B cell (primary cell): ENCODE results near the gene CRYBA4. TPM values are rescaled to one million over a fixed set of nuclear protein-coding genes. Genes with fewer than 3 reads are reported as not detected.

Experiments used
- ATAC-seq: fragments of 200-7000 bp; cut with Tn5 transposase; one replicate; pipeline ENCODE4 v1.10.0; 2021; ENCODE audit warnings: low read depth, mild to moderate bottlenecking, moderate number of reproducible peaks, moderate library complexity
- CTCF ChIA-PET: fragments of 350-600 bp; sonication (Branson Sonifier 250); formaldehyde crosslinking; loops from one replicate; lab custom pipeline; 2021; ENCODE audit warnings: antibody characterized with exemption, inconsistent platforms; lab: Charles Lee
- POLR2A ChIA-PET: fragments of 350-600 bp; sonication (Branson Sonifier 250); formaldehyde crosslinking; loops from one replicate; lab custom pipeline; 2021; ENCODE audit warnings: antibody characterized with exemption; lab: Charles Lee
- DNase-seq: peaks from one replicate; pipeline ENCODE4 v3.0.0; 2013
- H2AFZ ChIP-seq: 2 replicates; pipeline ENCODE4 v1.6.1; 2012; ENCODE audit warnings: mild to moderate bottlenecking, low read depth, low read length; ENCODE audit not compliant: insufficient read depth, poor library complexity, severe bottlenecking
- H3K27ac ChIP-seq, 2 donors: 1 replicate in 1 of 2; 2 replicates in 1 of 2; pipeline ENCODE4 v1.5.1; 2012 to 2013; ENCODE audit warnings: low read length in 2 of 2, mild to moderate bottlenecking in 2 of 2, moderate library complexity in 1 of 2
- H3K27me3 ChIP-seq, 4 experiments: fragments of 200-600 bp in 1 of 4; sonication (generic) in 1 of 4; replicated peaks in 1 of 4; 1 replicate in 2 of 4; 2 replicates in 2 of 4; pipeline versions ENCODE4 v1.6.1 to v1.7.0; 2013 to 2016; ENCODE audit warnings: low read length in 3 of 4, mild to moderate bottlenecking in 2 of 4, mixed read lengths in 1 of 4, moderate library complexity in 1 of 4; ENCODE audit not compliant: insufficient read depth in 4 of 4, control insufficient read depth in 3 of 4; ENCODE audit errors: control extremely low read depth in 1 of 4
- H3K36me3 ChIP-seq, 2 experiments: replicated peaks in 1 of 2; 1 replicate in 1 of 2; 2 replicates in 1 of 2; pipeline versions ENCODE4 v1.6.1 to v1.7.1; 2013; ENCODE audit warnings: low read length in 1 of 2; ENCODE audit not compliant: insufficient read depth in 2 of 2, control insufficient read depth in 1 of 2; ENCODE audit errors: control extremely low read depth in 1 of 2, extremely low read depth in 1 of 2
- H3K4me1 ChIP-seq, 2 donors: fragments of 200-600 bp in 1 of 2; sonication (generic) in 1 of 2; 1 replicate in 1 of 2; 2 replicates in 1 of 2; pipeline versions ENCODE4 v1.5.1 to v1.6.1; 2013 to 2017; ENCODE audit warnings: low read length in 2 of 2; ENCODE audit not compliant: control insufficient read depth in 2 of 2, insufficient read depth in 2 of 2
- H3K4me2 ChIP-seq: replicated peaks from 2 replicates; pipeline ENCODE3; 2012; ENCODE audit warnings: mild to moderate bottlenecking, low read depth, low read length; ENCODE audit not compliant: poor library complexity, severe bottlenecking
- H3K4me3 ChIP-seq, 5 experiments: fragments of 200-600 bp in 1 of 5; sonication (generic) in 1 of 5; 1 replicate in 3 of 5; 2 replicates in 2 of 5; pipeline versions ENCODE4 v1.5.1 to v1.7.0; 2011 to 2016; ENCODE audit warnings: low read length in 4 of 5, mild to moderate bottlenecking in 4 of 5, low read depth in 2 of 5, control low read depth in 1 of 5, moderate library complexity in 1 of 5; ENCODE audit not compliant: insufficient read depth in 1 of 5; ENCODE audit errors: control extremely low read depth in 1 of 5, extremely low read depth in 1 of 5
- H3K79me2 ChIP-seq: fragments of 200-600 bp; sonication (generic); one replicate; pipeline ENCODE4 v1.6.0; 2016; ENCODE audit warnings: low read length; ENCODE audit not compliant: control insufficient read depth, insufficient read depth
- H3K9ac ChIP-seq: fragments of 200-600 bp; sonication (generic); 2 replicates; pipeline ENCODE4 v1.6.1; 2017; ENCODE audit warnings: mild to moderate bottlenecking, low read length, moderate library complexity
- H3K9me3 ChIP-seq, 3 donors: one replicate each; pipeline versions ENCODE4 v1.6.1 to v1.7.1; 2013; ENCODE audit warnings: low read length in 2 of 3; ENCODE audit not compliant: control insufficient read depth in 2 of 3, insufficient read depth in 1 of 3; ENCODE audit errors: control extremely low read depth in 1 of 3
- H4K20me1 ChIP-seq: 2 replicates; pipeline ENCODE4 v1.6.0; 2012; ENCODE audit warnings: mild to moderate bottlenecking, low read length; ENCODE audit not compliant: insufficient read depth, control insufficient read depth, poor library complexity, severe bottlenecking
- H3K27ac Mint-ChIP-seq: one replicate; pipeline ENCODE4 v1.8.0; 2021; ENCODE audit warnings: mixed read lengths
- H3K27me3 Mint-ChIP-seq: one replicate; pipeline ENCODE4 v1.8.0; 2021; ENCODE audit warnings: mixed read lengths
- H3K4me1 Mint-ChIP-seq: one replicate; pipeline ENCODE4 v1.8.0; 2021; ENCODE audit warnings: mixed read lengths
- H3K4me3 Mint-ChIP-seq: one replicate; pipeline ENCODE4 v1.8.0; 2021; ENCODE audit warnings: mixed read lengths
- H3K9me3 Mint-ChIP-seq: one replicate; pipeline ENCODE4 v1.8.0; 2022; ENCODE audit warnings: mixed read lengths; ENCODE audit not compliant: insufficient read depth
- EZH2 ChIP-seq: IDR thresholded peaks from 2 replicates; pipeline ENCODE4 v1.6.1; 2012; ENCODE audit warnings: borderline replicate concordance, low read depth, mild to moderate bottlenecking, moderate library complexity, low read length; ENCODE audit not compliant: insufficient read depth, poor library complexity, severe bottlenecking
- WGBS: methylation state at CpG from one replicate; pipeline ENCODE4 v1.1.5; 2013; ENCODE audit warnings: missing lambda C conversion rate; ENCODE audit not compliant: insufficient coverage; 5-methylcytosine and 5-hydroxymethylcytosine counted together
- intact Hi-C: fragments of 100-400 bp; cut with micrococcal nuclease; formaldehyde crosslinking; loops from one replicate; pipeline ENCODE4 v1.10.0; 2022
- polyA plus RNA-seq: library from polyadenylated mRNA; depleted of rRNA; stranded (reverse); fragments of >200 nt; gene quantifications from 2 replicates; pipeline ENCODE4 v1.2.3, GENCODE V29; 2012
- total RNA-seq, 2 donors: library from RNA; stranded (reverse); fragments of 120-200 nt in 1 of 2; gene quantifications; 1 replicate in 1 of 2; 2 replicates in 1 of 2; pipeline versions ENCODE4 v1.2.3 to v1.2.4, GENCODE V29; 2013 to 2022
- TF ChIP-seq, protein P1 (sequence below): fragments of 200-600 bp; IDR thresholded peaks from one replicate; pipeline ENCODE4 v1.8.0; 2022; ENCODE audit warnings: antibody characterized with exemption, mild to moderate bottlenecking

The CRYBA4 gene
- total and polyA plus RNA-seq, 2 donors (not counting 1 experiment from before 2014, with no cell fraction given): not detected

DNA sequence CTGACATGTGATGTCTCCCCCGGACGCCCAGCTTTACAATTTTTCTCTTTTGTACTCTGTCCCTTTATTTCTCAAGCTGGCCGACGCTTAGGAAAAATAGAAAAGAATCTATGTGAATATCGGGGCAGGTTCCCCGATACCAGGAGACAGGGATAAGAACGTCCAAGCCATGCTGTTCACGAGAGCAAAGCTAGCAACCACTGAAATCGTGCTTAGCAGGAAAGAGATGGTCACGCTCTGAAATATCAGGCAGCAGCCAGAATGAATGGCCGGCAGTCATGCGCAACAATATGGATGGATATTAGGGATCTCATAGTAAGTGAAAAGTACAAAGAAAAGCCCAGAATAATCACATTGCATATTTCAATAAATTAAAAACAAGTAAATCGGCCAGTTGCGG lies 7.4 kb upstream of the CRYBA4 start:
- H3K27ac Mint-ChIP-seq: no peak overlapping the region
- H3K9me3 Mint-ChIP-seq: no peaks in the 10 kb centered on the region
- no peak overlapping the region for H3K4me2 ChIP-seq
- DNase-seq (no peak), ATAC-seq (no peak)
- TF ChIP-seq, protein P1, sequence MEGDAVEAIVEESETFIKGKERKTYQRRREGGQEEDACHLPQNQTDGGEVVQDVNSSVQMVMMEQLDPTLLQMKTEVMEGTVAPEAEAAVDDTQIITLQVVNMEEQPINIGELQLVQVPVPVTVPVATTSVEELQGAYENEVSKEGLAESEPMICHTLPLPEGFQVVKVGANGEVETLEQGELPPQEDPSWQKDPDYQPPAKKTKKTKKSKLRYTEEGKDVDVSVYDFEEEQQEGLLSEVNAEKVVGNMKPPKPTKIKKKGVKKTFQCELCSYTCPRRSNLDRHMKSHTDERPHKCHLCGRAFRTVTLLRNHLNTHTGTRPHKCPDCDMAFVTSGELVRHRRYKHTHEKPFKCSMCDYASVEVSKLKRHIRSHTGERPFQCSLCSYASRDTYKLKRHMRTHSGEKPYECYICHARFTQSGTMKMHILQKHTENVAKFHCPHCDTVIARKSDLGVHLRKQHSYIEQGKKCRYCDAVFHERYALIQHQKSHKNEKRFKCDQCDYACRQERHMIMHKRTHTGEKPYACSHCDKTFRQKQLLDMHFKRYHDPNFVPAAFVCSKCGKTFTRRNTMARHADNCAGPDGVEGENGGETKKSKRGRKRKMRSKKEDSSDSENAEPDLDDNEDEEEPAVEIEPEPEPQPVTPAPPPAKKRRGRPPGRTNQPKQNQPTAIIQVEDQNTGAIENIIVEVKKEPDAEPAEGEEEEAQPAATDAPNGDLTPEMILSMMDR: no peak
- no peak for TF ChIP-seq EZH2
- 91% methylated on average over 10 of the region's 14 CpGs for WGBS
- H3K36me3 ChIP-seq: no peaks in the 10 kb centered on the region
- no peaks in the 10 kb centered on the region for H4K20me1 ChIP-seq
- H3K4me3 Mint-ChIP-seq: no peak overlapping the region
- peaks cover 0 to 2% (median 0%) of the 10 kb centered on the region in 4 experiments for H3K27me3 ChIP-seq
- peaks cover 38% of the 10 kb centered on the region for H3K4me1 Mint-ChIP-seq
- peaks cover 6% of the 10 kb centered on the region for H3K27me3 Mint-ChIP-seq
- no peaks in the 10 kb centered on the region for H3K9me3 ChIP-seq
- H2AFZ ChIP-seq: no peak overlapping the region
- POLR2A ChIA-PET: no interaction called here
- CTCF ChIA-PET: no interaction called here
- H3K4me1 ChIP-seq: peaks cover 25 to 47% of the 10 kb centered on the region in 2 donors
- intact Hi-C loops: no loop called here
- no peak overlapping the region for H3K9ac ChIP-seq
- H3K79me2 ChIP-seq: no peaks in the 10 kb centered on the region
- H3K27ac ChIP-seq: no peak overlapping the region
- H3K4me3 ChIP-seq: no peak overlapping the region

DNA sequence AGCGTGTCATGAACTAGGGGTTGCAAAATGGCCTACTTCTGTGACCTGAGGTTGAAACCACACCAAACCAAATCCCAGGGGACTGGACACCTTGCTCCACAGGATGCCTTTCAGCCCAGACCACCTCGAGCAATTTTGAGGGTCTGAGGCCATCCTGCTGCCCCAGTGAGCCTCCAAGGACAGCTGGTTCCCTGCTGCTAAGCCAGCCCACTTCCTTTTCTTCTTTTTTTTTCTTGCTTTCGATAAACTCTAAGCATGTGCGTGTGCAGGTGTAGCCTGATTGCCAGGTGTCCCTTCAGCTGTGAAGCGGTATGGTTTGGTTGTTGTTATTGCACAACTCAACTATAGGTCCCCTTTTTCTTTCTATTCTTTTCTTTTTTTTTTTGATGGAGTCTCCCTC lies 6.6 kb upstream of the CRYBA4 start:
- DNase-seq: peak; percentile 59
- Mint-ChIP-seq H3K4me3 (no peak overlapping the region), H3K9me3 (no peaks in the 10 kb centered on the region), H3K27me3 (peaks cover 6% of the 10 kb centered on the region), H3K27ac (no peak overlapping the region), H3K4me1 (peaks cover 32% of the 10 kb centered on the region)
- intact Hi-C loops: no loop called here
- H3K4me2 ChIP-seq: peak overlapping the region; percentile 22
- peak; percentile 57 for ATAC-seq
- no peaks in the 10 kb centered on the region for H3K36me3 ChIP-seq
- H3K79me2 ChIP-seq: no peaks in the 10 kb centered on the region
- WGBS: 36% methylated on average over 2 of the region's 5 CpGs
- H3K9me3 ChIP-seq: no peaks in the 10 kb centered on the region
- peaks cover 25 to 43% of the 10 kb centered on the region in 2 donors for H3K4me1 ChIP-seq
- H3K27ac ChIP-seq: no peak overlapping the region
- H2AFZ ChIP-seq: no peak overlapping the region
- TF ChIP-seq, protein P1: no peak
- TF ChIP-seq EZH2: no peak
- ChIA-PET CTCF (no interaction called here), POLR2A (no interaction called here)
- H3K27me3 ChIP-seq: peaks cover 0 to 2% (median 0%) of the 10 kb centered on the region in 4 experiments
- no peaks in the 10 kb centered on the region for H4K20me1 ChIP-seq
- H3K4me3 ChIP-seq: no peak overlapping the region
- H3K9ac ChIP-seq: no peak overlapping the region
